Measurements from ENCODE around the gene GON4L. TPM values are rescaled to one million over a fixed set of nuclear protein-coding genes. Genes with fewer than 3 reads are reported as not detected.
"Not testable (repeated sequence)": the region's sequence is repeated elsewhere in the genome, so short reads cannot be mapped to it uniquely, and the experiment has no call there.

The GON4L gene
- total RNA-seq, 1 donor, result 39.4 TPM

- H3K4me1 ChIP-seq (ENCODE audit: insufficient read depth, low read length), result peaks cover 3% of the 10 kb centered on the region
- no peak for TF ChIP-seq CTCF (IDR thresholded peaks at IDR 0.05; ENCODE audit: extremely low read depth, low read depth, low read length)
- peaks cover 32% of the 10 kb centered on the region for H3K36me3 ChIP-seq (ENCODE audit: insufficient read depth, low read length)
- H2AFZ ChIP-seq (ENCODE audit: low read length), result no peak overlapping the region
- no peak overlapping the region for H3K4me2 ChIP-seq (ENCODE audit: insufficient read depth, low read length)
- H4K20me1 ChIP-seq (ENCODE audit: insufficient read depth, low read length), result no peaks in the 10 kb centered on the region
- no peak overlapping the region for H3K4me3 ChIP-seq (ENCODE audit: insufficient read depth, low read length)
- DNase-seq (ENCODE audit: insufficient read length, low spot score, missing footprints), result no peak
- no peak overlapping the region for H3K27ac ChIP-seq (ENCODE audit: low read depth, low read length)
- H3K79me2 ChIP-seq (ENCODE audit: insufficient read depth, low read length), result no peaks in the 10 kb centered on the region
- no peaks in the 10 kb centered on the region for H3K27me3 ChIP-seq (ENCODE audit: insufficient read depth, low read length)
- no peaks in the 10 kb centered on the region for H3K9me3 ChIP-seq (ENCODE audit: low read depth, low read length)
These were observed 116.0 kb downstream of the GON4L start for GRCh38 chr1:155740995-155741394.

- Histone ChIP-seq H3K4me3 (ENCODE audit: insufficient read depth, low read length) (no peak overlapping the region), H3K27ac (ENCODE audit: low read depth, low read length) (no peak overlapping the region), H3K27me3 (ENCODE audit: insufficient read depth, low read length) (no peaks in the 10 kb centered on the region), H3K4me1 (ENCODE audit: insufficient read depth, low read length) (no peaks in the 10 kb centered on the region), H3K36me3 (ENCODE audit: insufficient read depth, low read length) (peaks cover 53% of the 10 kb centered on the region), H3K4me2 (ENCODE audit: insufficient read depth, low read length) (no peak overlapping the region), H3K9me3 (ENCODE audit: low read depth, low read length) (no peaks in the 10 kb centered on the region), H2AFZ (ENCODE audit: low read length) (peak overlapping the region; percentile 29), H4K20me1 (ENCODE audit: insufficient read depth, low read length) (no peaks in the 10 kb centered on the region), H3K79me2 (ENCODE audit: insufficient read depth, low read length) (no peaks in the 10 kb centered on the region)
- DNase-seq (ENCODE audit: insufficient read length, low spot score, missing footprints), result peak; percentile 73
- TF ChIP-seq CTCF (IDR thresholded peaks at IDR 0.05; ENCODE audit: extremely low read depth, low read depth, low read length), result peak; percentile 82
These were observed 127.7 kb downstream of the GON4L start for GRCh38 chr1:155729031-155729898.

GRCh38 chr1:155725142-155725541, 131.9 kb downstream of the GON4L start:
- Histone ChIP-seq H3K79me2 (ENCODE audit: insufficient read depth, low read length) (peaks cover 2% of the 10 kb centered on the region), H4K20me1 (ENCODE audit: insufficient read depth, low read length) (no peaks in the 10 kb centered on the region), H3K9me3 (ENCODE audit: low read depth, low read length) (no peaks in the 10 kb centered on the region), H3K4me3 (ENCODE audit: insufficient read depth, low read length) (no peak overlapping the region), H3K4me2 (ENCODE audit: insufficient read depth, low read length) (no peak overlapping the region), H2AFZ (ENCODE audit: low read length) (no peak overlapping the region), H3K27ac (ENCODE audit: low read depth, low read length) (no peak overlapping the region), H3K36me3 (ENCODE audit: insufficient read depth, low read length) (peaks cover 41% of the 10 kb centered on the region), H3K4me1 (ENCODE audit: insufficient read depth, low read length) (no peaks in the 10 kb centered on the region), H3K27me3 (ENCODE audit: insufficient read depth, low read length) (no peaks in the 10 kb centered on the region)
- TF ChIP-seq CTCF (IDR thresholded peaks at IDR 0.05; ENCODE audit: extremely low read depth, low read depth, low read length), result no peak
- peak; percentile 5 for DNase-seq (ENCODE audit: insufficient read length, low spot score, missing footprints)

- DNase-seq (ENCODE audit: insufficient read length, low spot score, missing footprints), result no peak
- no peak overlapping the region for H3K4me2 ChIP-seq (ENCODE audit: insufficient read depth, low read length)
- no peak for TF ChIP-seq CTCF (IDR thresholded peaks at IDR 0.05; ENCODE audit: extremely low read depth, low read depth, low read length)
These were observed 137.3 kb downstream of the GON4L start for GRCh38 chr1:155719703-155720102.

GRCh38 chr1:155718524-155719115, 138.4 kb downstream of the GON4L start:
- not testable (repeated sequence) for H3K4me3 ChIP-seq (ENCODE audit: insufficient read depth, low read length); H2AFZ ChIP-seq (ENCODE audit: low read length); H3K9me3 ChIP-seq (ENCODE audit: low read depth, low read length); H3K27me3 ChIP-seq (ENCODE audit: insufficient read depth, low read length); H3K27ac ChIP-seq (ENCODE audit: low read depth, low read length); H3K4me2 ChIP-seq (ENCODE audit: insufficient read depth, low read length); DNase-seq (ENCODE audit: insufficient read length, low spot score, missing footprints); H3K4me1 ChIP-seq (ENCODE audit: insufficient read depth, low read length); H4K20me1 ChIP-seq (ENCODE audit: insufficient read depth, low read length)
- Histone ChIP-seq H3K79me2 (ENCODE audit: insufficient read depth, low read length) (peaks cover 17% of the 10 kb centered on the region), H3K36me3 (ENCODE audit: insufficient read depth, low read length) (peaks cover 35% of the 10 kb centered on the region)

More at GRCh38 chr1:155719703-155720102, 137.3 kb downstream of the GON4L start:
- Histone ChIP-seq H2AFZ (ENCODE audit: low read length) (no peak overlapping the region), H3K9me3 (ENCODE audit: low read depth, low read length) (no peaks in the 10 kb centered on the region), H3K4me3 (ENCODE audit: insufficient read depth, low read length) (no peak overlapping the region), H4K20me1 (ENCODE audit: insufficient read depth, low read length) (no peaks in the 10 kb centered on the region), H3K4me1 (ENCODE audit: insufficient read depth, low read length) (no peaks in the 10 kb centered on the region), H3K79me2 (ENCODE audit: insufficient read depth, low read length) (peaks cover 12% of the 10 kb centered on the region), H3K27ac (ENCODE audit: low read depth, low read length) (no peak overlapping the region), H3K36me3 (ENCODE audit: insufficient read depth, low read length) (peaks cover 36% of the 10 kb centered on the region), H3K27me3 (ENCODE audit: insufficient read depth, low read length) (no peaks in the 10 kb centered on the region)

Data from osteoblast (primary cell).